Immature natural killer cell (primary cell): ENCODE data around the gene SOWAHB. TPM values are rescaled to one million over a fixed set of nuclear protein-coding genes. Genes with fewer than 3 reads are reported as not detected.

Experiments
- DNase-seq, 3 donors: peaks; one replicate each; pipeline ENCODE4 v3.0.0; 2022; ENCODE audit warnings: mixed read lengths in 1 of 3
- H3K27ac Mint-ChIP-seq, 6 donors: one replicate each; pipeline ENCODE4 v1.8.0; 2020; ENCODE audit warnings: mixed read lengths in 6 of 6, mild to moderate bottlenecking in 5 of 6, inconsistent platforms in 4 of 6, moderate library complexity in 3 of 6
- H3K27me3 Mint-ChIP-seq, 3 donors: one replicate each; pipeline ENCODE4 v1.8.0; 2020 to 2021; ENCODE audit warnings: low read depth in 3 of 3, mild to moderate bottlenecking in 3 of 3, mixed read lengths in 3 of 3, moderate library complexity in 3 of 3, inconsistent platforms in 1 of 3
- H3K36me3 Mint-ChIP-seq, 3 donors: one replicate each; pipeline ENCODE4 v1.8.0; 2020; ENCODE audit warnings: mixed read lengths in 3 of 3, inconsistent platforms in 2 of 3, mild to moderate bottlenecking in 2 of 3
- H3K4me1 Mint-ChIP-seq, 2 donors: one replicate each; pipeline ENCODE4 v1.8.0; 2020; ENCODE audit warnings: inconsistent platforms in 2 of 2, mild to moderate bottlenecking in 2 of 2, mixed read lengths in 2 of 2, moderate library complexity in 1 of 2
- H3K4me3 Mint-ChIP-seq, 5 donors: one replicate each; pipeline ENCODE4 v1.8.0; 2020; ENCODE audit warnings: mild to moderate bottlenecking in 5 of 5, mixed read lengths in 5 of 5, inconsistent platforms in 3 of 5, moderate library complexity in 3 of 5
- H3K9me3 Mint-ChIP-seq, 6 donors: one replicate each; pipeline ENCODE4 v1.8.0; 2020; ENCODE audit warnings: mild to moderate bottlenecking in 6 of 6, mixed read lengths in 6 of 6, inconsistent platforms in 4 of 6, moderate library complexity in 3 of 6
- polyA plus RNA-seq, 3 donors: library from polyadenylated mRNA; unstranded; fragments of 300-500 nt; fragmentation: Illumina TruSeq; gene quantifications; one replicate each; pipeline ENCODE4 v1.2.3, GENCODE V29; 2021

Gene SOWAHB
- polyA plus RNA-seq, result not detected

- Mint-ChIP-seq H3K9me3 (peaks cover 0 to 1% (median 0%) of the 10 kb centered on the region in 6 donors), H3K27ac (no peak within 1 kb of the TSS), H3K36me3 (no peaks in the 10 kb centered on the region), H3K4me1 (peaks cover 11 to 13% of the 10 kb centered on the region in 2 donors), H3K27me3 (peaks cover 4 to 11% (median 10%) of the 10 kb centered on the region in 3 donors), H3K4me3 (peak within 1 kb of the TSS; percentile 43 to 62 (median 61))
- peak in 2 of 3 donors; percentile 4 to 5 for DNase-seq
Measured at GRCh38 chr4:76897536-76898384, at the start of gene SOWAHB. Gene SOWAHB (minus strand): TSS chr4:76898144. CDS start chr4:76897849, 295 bp downstream.

- Mint-ChIP-seq H3K27ac (peak overlapping the region in 1 of 6 donors; percentile 35), H3K36me3 (peaks cover 0 to 3% (median 0%) of the 10 kb centered on the region in 3 donors), H3K4me1 (peaks cover 17 to 20% of the 10 kb centered on the region in 2 donors), H3K27me3 (peaks cover 2 to 7% (median 7%) of the 10 kb centered on the region in 3 donors), H3K9me3 (no peaks in the 10 kb centered on the region), H3K4me3 (peak overlapping the region in 3 of 5 donors; percentile 29 to 59 (median 43))
- DNase-seq, result no peak
Measured at GRCh38 chr4:76947369-76947768, 49.4 kb upstream of the SOWAHB start.

- Mint-ChIP-seq H3K36me3 (peaks cover 5 to 12% (median 7%) of the 10 kb centered on the region in 3 donors), H3K27me3 (no peaks in the 10 kb centered on the region), H3K4me1 (peaks cover 4 to 6% of the 10 kb centered on the region in 2 donors), H3K4me3 (no peak overlapping the region), H3K27ac (no peak overlapping the region), H3K9me3 (peaks cover 0 to 10% (median 3%) of the 10 kb centered on the region in 6 donors)
- DNase-seq, result no peak
Measured at GRCh38 chr4:76943790-76944189, 45.8 kb upstream of the SOWAHB start.

GRCh38 chr4:76943129-76943620, 45.2 kb upstream of the SOWAHB start:
- Mint-ChIP-seq H3K27me3 (no peaks in the 10 kb centered on the region), H3K4me3 (no peak overlapping the region), H3K4me1 (peaks cover 0 to 3% of the 10 kb centered on the region in 2 donors), H3K9me3 (peaks cover 0 to 10% (median 3%) of the 10 kb centered on the region in 6 donors), H3K36me3 (peaks cover 5 to 12% (median 7%) of the 10 kb centered on the region in 3 donors), H3K27ac (no peak overlapping the region)
- no peak for DNase-seq

GRCh38 chr4:76939184-76939583, 41.2 kb upstream of the SOWAHB start:
- Mint-ChIP-seq H3K9me3 (peaks cover 0 to 10% (median 3%) of the 10 kb centered on the region in 6 donors), H3K4me3 (no peak overlapping the region), H3K36me3 (peaks cover 5 to 12% (median 7%) of the 10 kb centered on the region in 3 donors), H3K27ac (no peak overlapping the region), H3K27me3 (peaks cover 0 to 4% (median 0%) of the 10 kb centered on the region in 3 donors), H3K4me1 (no peaks in the 10 kb centered on the region)
- DNase-seq, result no peak

- no peak for DNase-seq
- Mint-ChIP-seq H3K27ac (no peak overlapping the region), H3K4me3 (no peak overlapping the region), H3K36me3 (no peaks in the 10 kb centered on the region), H3K4me1 (no peaks in the 10 kb centered on the region), H3K27me3 (peaks cover 0 to 7% (median 3%) of the 10 kb centered on the region in 3 donors), H3K9me3 (peaks cover 0 to 5% (median 0%) of the 10 kb centered on the region in 6 donors)
Measured at GRCh38 chr4:76931576-76932276, 33.8 kb upstream of the SOWAHB start.

- Mint-ChIP-seq H3K36me3 (no peaks in the 10 kb centered on the region), H3K27ac (no peak overlapping the region), H3K4me1 (no peaks in the 10 kb centered on the region), H3K27me3 (peaks cover 0 to 7% (median 3%) of the 10 kb centered on the region in 3 donors), H3K4me3 (no peak overlapping the region), H3K9me3 (peaks cover 0 to 5% (median 0%) of the 10 kb centered on the region in 6 donors)
- no peak for DNase-seq
Measured at GRCh38 chr4:76931087-76931486, 33.1 kb upstream of the SOWAHB start.

- H3K27ac Mint-ChIP-seq, result no peak overlapping the region
- H3K9me3 Mint-ChIP-seq, result peaks cover 0 to 5% (median 0%) of the 10 kb centered on the region in 6 donors
Measured at GRCh38 chr4:76930685-76931084, 32.7 kb upstream of the SOWAHB start.

GRCh38 chr4:76926841-76927240, 28.9 kb upstream of the SOWAHB start:
- Mint-ChIP-seq H3K4me3 (no peak overlapping the region), H3K27me3 (peaks cover 0 to 2% (median 0%) of the 10 kb centered on the region in 3 donors), H3K4me1 (no peaks in the 10 kb centered on the region), H3K27ac (no peak overlapping the region), H3K36me3 (no peaks in the 10 kb centered on the region), H3K9me3 (peaks cover 0 to 5% (median 0%) of the 10 kb centered on the region in 6 donors)
- no peak for DNase-seq

More at GRCh38 chr4:76930685-76931084, 32.7 kb upstream of the SOWAHB start:
- DNase-seq, result no peak
- H3K4me1 Mint-ChIP-seq, result no peaks in the 10 kb centered on the region
- no peaks in the 10 kb centered on the region for H3K36me3 Mint-ChIP-seq
- no peak overlapping the region for H3K4me3 Mint-ChIP-seq
- H3K27me3 Mint-ChIP-seq, result peaks cover 0 to 7% (median 3%) of the 10 kb centered on the region in 3 donors

GRCh38 chr4:76923619-76924357, 25.8 kb upstream of the SOWAHB start:
- no peak for DNase-seq
- H3K9me3 Mint-ChIP-seq, result no peaks in the 10 kb centered on the region
- no peaks in the 10 kb centered on the region for H3K36me3 Mint-ChIP-seq
- H3K27me3 Mint-ChIP-seq, result peaks cover 0 to 2% (median 0%) of the 10 kb centered on the region in 3 donors
- no peaks in the 10 kb centered on the region for H3K4me1 Mint-ChIP-seq
- H3K27ac Mint-ChIP-seq, result no peak overlapping the region
- no peak overlapping the region for H3K4me3 Mint-ChIP-seq

- Mint-ChIP-seq H3K4me1 (no peaks in the 10 kb centered on the region), H3K27ac (no peak overlapping the region), H3K27me3 (no peaks in the 10 kb centered on the region), H3K9me3 (no peaks in the 10 kb centered on the region), H3K4me3 (no peak overlapping the region), H3K36me3 (no peaks in the 10 kb centered on the region)
- DNase-seq, result no peak
Measured at GRCh38 chr4:76920715-76921114, 22.8 kb upstream of the SOWAHB start.

- H3K27ac Mint-ChIP-seq, result no peak overlapping the region
- no peak for DNase-seq
- no peaks in the 10 kb centered on the region for H3K4me1 Mint-ChIP-seq
- no peak overlapping the region for H3K4me3 Mint-ChIP-seq
- peaks cover 0 to 13% (median 0%) of the 10 kb centered on the region in 3 donors for H3K27me3 Mint-ChIP-seq
- no peaks in the 10 kb centered on the region for H3K36me3 Mint-ChIP-seq
- peaks cover 0 to 2% (median 0%) of the 10 kb centered on the region in 6 donors for H3K9me3 Mint-ChIP-seq
Measured at GRCh38 chr4:76909711-76910110, 11.8 kb upstream of the SOWAHB start.

- no peak for DNase-seq
- Mint-ChIP-seq H3K36me3 (no peaks in the 10 kb centered on the region), H3K4me3 (no peak overlapping the region), H3K4me1 (no peaks in the 10 kb centered on the region), H3K9me3 (peaks cover 0 to 2% (median 0%) of the 10 kb centered on the region in 6 donors), H3K27ac (no peak overlapping the region), H3K27me3 (peaks cover 0 to 7% (median 0%) of the 10 kb centered on the region in 3 donors)
Measured at GRCh38 chr4:76905521-76905920, 7.6 kb upstream of the SOWAHB start.
